NCI-H1930 (cell line): ENCODE measurements around the gene TRIAP1.

ENCODE experiments used
- DNase-seq, 2 experiments: peaks; one replicate each; lab custom pipeline; 2025; lab: John Stamatoyannopoulos, UW

The TRIAP1 gene

DNA sequence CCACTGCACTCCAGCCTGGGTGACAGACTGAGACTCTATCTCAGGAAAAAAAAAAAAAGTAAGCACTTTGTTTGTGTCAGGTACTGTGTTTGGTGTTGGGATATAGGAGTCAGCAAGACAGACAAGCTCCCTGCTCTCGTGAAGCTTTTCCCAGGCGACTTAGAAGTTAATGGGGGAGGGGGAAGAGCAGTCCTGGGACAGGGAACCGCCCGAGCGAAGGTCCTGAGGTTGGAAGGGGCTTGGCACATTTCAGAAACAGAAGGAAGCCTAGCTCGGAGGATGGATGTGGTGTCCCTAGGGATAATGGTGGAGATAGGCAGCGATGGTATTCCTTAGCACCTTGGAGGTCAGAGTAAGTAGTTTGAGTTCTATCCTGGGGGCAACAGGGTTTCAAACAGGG lies 16.8 kb downstream of the TRIAP1 start:
- no peak for DNase-seq

DNA sequence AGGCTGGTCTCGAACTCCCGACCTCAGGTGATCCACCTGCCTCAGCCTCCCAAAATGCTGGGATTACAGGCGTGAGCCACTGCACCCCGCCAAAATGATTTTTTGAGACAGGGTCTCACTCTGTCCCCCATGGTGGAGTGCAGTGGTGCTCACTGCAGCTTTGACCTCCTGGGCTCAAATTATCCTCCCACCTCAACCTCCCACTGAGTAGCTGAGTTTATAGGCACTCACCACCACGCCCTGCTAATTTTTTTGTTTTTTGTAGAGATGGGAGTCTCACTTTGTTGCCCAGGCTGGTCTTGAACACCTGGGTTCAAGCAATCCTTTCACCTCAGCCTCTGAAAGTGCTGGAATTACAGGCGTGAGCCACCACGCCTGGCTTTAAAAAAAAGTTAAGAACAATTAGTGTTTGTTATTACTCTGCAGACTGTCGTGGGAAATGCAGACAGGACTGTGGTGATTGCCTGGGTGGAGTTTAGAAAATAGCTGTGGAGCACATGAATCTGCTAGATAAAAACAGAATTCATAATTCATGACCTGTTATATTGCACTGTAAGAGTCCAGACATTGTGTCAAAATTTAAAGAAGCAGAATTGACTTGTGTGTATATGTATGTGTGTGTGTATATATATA lies 17.5 kb downstream of the TRIAP1 start:
- DNase-seq: no peak

DNA sequence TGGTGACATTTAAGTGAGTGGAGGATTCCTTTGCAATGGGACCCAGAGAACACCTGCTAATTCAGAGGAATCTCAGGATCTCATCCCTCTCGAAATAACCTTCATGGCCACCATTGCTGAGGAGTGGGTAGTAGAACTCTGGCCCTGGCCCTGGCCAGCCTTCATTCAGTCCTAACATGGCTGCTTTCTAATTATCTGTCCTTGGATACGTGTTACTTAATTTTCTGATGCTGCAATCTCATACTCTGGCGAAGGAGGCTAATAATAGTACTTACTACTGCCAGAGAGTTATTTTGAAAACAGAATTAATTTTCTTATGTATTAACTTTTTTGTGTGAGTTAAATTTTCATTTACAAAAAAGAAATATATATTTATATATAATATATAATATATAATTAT lies 20.4 kb downstream of the TRIAP1 start:
- DNase-seq: no peak

DNA sequence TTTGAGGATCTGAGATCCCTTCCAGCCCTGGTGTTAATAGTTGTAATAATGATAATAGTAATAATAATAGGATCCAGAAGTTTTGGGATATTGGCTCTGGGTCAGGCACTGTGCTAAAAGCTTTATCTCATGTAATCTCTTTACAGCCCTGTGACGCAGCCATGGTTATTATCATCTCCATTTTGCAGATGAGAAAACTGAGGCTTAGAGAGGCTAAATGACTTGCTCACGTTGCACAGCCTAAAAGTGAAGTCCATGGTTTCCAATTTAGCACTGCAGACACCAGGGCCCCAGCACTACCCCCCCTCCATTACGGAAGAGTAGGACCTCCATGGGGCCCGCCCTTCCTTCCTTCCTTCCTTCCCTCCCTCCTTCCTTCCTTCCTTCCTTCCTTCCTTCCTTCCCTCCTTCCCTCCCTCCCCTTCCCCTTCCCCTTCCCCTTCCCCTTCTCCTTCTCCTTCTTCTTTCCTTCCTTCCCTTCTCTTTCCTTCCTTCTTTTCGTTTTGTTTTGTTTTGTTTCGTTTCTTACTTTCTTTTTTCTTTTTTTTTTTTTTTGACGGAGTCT lies 23.2 kb downstream of the TRIAP1 start:
- DNase-seq: no peak

DNA sequence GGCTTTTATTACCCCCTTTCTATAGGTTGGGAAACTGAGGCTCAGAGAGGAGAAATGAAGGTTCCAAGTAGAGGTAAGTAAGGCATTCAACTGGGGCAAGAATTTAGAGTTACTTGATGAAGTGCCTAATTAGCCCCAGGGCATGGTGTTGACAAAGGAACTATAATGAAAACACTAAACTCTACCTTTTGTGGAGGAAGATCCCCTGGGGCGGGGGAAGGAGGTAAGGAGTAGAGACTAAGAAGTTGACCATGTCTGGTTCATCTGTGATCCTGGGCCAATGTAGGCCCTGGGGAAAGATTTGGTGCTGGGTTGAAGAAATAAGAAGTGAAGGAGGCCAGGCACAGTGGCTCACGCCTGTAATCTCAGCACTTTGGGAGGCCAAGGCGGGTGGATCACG lies 24.5 kb downstream of the TRIAP1 start:
- DNase-seq: no peak

DNA sequence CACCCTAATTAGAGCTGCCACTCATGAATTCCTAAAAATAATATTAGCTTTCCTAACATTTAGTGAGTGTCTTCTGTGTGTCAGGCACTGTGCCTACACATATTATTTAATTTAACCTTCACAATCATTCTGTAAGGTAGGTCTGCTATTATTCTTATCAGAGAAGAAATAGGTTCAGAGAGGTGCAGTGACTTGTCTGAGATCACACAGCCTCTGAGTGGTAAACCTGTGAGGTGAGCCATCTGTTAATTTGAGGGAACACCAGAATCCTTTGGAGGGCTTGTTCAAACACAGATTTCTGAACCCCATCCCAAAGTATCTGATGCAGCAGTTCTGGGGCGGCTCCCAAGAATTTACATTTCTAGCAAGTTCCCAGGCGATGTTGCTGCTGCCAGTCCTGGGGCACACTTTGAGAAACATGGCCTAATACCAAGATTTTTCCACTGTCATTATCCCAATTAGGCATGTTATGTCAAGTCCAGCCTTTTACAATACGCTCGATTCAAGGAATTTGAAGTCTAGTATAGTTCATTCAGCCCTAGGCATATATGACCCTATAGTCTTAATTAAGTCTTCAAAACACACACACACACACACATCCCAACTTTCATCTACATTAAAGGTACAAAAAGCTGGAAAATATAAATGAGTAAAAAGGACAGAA lies 28.1 kb downstream of the TRIAP1 start:
- no peak for DNase-seq

DNA sequence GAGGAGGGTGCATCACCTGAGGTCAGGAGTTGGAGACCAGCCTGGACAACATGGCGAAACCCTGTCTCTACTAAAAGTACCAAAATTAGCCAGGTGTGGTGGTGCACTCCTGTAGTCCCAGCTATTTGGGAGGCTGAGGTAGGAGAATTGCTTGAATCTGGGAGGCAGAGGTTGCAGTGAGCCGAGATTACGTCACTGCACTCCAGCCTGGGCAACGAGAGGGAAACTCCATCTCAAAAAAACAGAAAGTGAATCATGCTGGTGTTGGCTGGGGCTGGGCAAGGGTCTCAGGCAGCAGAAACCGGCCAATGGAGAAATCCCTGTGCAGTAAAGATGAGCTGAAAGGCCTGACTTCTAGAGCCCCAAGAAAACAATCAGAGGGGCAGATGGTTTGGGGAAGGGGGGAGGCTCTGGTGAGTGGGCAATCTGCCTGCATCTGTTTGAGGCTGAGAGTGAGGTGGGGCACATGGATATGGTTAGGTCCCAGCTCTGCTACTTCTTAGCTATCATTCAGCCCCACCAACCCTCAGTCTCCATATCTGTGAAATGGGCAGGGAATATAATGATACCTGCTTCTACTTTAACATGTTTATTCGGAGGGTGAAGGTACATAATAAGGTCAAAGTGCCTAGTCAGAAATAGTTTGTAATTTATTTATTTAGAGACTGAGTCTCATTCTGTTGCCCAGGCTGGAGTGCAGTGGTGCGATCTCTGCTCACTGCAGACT lies 29.5 kb downstream of the TRIAP1 start:
- no peak for DNase-seq

DNA sequence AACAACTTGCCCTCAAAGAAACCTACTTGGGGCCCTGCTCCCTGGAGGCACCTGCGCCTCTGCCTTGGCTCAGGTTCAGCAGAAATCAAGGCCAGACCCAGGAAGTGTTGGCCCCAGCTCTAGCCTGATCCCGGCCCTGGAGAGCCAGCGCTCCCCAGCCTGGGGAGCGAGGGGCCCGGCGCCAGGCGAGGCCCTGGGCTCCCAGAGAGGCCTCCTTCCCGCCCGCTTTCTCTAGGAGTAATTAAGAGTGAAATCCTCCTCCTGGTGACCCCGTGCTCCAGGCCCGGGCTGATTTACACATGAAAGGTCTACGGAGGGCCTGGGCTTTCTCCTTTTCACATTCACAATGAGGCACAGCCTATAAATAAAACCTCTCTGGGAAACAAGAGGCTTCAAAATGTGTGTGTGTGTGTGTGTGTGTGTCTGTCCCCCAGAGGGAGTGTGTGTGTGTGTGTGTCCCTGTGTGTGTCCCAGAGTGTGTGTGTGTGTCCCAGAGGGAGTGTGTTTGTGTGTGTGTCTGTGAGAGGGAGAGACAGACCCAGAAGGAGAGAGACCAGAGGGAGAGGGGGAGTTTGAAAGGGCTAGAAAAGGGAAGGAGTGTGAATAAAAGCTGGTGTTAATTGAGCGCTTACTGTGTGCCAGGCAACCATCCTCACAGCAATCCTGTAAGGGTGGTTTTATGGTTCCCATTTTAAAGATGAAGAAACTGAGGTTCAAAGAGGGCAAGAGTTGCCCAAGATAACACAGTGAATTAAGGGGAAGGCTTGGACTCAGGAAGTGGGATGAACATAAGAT lies 32.1 kb downstream of the TRIAP1 start:
- DNase-seq: no peak

DNA sequence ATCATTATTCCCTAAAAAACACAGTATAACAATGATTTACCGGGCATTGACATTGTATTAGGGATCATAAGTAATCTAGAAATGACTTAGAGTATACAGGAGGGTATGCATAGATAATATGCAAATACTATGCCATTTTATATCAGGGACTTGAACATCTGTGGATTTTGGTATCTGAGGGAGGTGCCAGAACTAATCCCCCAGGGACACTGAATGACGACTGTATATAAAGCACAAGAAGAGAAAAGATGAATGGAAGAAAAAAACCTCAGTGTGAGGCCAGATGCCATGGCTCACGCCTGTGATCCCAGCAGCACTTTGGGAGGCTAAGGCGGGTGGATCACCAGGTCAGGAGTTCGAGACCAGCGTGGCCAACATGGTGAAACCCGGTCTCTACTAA lies 33.8 kb downstream of the TRIAP1 start:
- DNase-seq: no peak

DNA sequence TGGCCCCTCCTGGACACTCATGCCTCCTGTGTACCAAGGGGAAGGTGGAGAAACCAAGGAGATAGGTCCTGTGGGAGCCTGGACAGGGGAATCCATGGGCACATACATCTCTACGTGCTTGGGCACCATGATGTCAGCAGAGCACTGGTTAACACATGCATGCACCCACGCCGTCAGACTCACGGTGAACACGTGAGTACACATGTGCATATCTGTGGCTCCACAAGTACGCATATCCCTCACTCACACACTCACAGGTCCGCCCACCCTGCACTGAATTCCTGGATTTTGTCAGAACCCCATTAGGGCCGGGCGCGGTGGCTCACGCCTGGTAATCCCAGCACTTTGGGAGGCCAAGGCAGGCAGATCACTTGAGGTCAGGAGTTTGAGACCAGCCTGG lies 37.4 kb downstream of the TRIAP1 start:
- DNase-seq: no peak

DNA sequence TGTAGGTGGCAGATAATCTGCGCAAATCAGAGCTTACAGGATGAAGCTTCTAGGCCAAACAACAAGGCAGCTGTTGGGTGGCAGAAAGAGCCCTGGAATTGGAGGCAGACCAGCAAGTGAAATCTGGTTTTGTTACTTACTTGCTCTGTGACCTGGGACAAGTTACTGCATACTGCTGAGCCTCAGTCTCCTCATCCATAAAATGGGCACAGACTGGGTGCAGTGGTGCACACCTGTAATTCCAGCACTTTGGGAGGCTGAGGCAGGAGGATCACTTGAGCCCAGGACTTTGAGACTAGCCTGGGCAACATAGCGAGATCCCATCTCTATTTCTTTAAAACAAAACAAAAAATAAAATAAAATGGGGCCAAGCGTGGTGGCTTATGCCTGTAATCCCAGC lies 39.6 kb downstream of the TRIAP1 start:
- no peak for DNase-seq

DNA sequence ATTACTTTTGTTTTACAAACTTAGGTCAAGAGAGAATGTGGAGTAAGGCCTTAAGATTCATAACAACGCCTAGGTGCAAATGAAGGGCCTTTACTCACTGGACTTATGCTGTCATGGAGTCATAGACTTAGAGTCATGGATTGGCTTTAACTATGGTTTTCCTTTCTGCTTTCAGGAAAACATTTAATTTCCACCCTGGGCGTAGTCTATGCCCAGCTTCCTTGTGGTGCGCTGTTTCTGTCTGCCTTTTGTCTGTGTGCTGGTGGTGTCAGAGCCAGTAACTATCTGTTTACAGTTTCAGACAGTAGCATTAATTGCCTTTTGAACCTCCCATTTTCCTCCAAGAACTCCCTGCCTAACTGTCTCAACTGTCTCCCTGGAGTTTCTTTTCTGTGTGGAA lies 40.1 kb downstream of the TRIAP1 start:
- no peak for DNase-seq

DNA sequence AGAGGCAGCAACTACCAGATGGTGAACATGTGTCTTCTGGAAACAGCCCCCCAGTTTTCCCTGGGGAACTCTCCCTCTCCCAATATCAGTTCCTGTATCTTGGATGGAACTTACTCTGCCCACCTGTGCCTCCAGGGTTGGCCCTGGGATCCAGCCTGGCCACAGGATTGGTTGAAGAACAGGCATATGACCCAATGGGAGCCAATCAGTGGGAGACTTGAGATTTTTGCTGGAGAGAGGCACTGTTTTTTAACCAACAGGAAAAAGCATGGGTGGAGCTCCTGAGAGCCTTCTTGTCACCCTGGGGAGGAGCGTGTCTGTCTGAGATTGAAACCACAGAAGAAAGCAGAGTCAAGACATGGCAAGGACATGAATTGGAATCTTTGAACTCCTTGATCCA lies 41.9 kb downstream of the TRIAP1 start:
- no peak for DNase-seq

DNA sequence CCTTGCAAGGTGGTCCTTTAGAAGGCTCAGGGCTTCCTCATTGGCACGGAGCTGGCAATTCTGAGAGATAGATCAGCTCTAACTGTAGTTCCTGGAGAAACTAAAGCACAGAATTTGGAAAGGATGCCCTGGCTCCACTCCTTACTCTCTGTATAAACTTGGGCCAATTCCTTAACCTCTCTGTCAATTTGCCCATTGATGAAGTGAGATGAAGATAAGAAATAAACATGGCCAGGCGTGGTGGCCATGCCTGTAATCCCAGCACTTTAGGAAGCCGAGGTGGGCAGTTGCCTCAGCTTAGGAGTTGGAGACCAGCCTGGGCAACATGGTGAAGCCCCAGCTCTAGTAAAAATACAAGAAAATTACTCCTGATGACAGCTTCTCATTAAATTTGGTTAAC lies 42.3 kb downstream of the TRIAP1 start:
- DNase-seq: no peak

DNA sequence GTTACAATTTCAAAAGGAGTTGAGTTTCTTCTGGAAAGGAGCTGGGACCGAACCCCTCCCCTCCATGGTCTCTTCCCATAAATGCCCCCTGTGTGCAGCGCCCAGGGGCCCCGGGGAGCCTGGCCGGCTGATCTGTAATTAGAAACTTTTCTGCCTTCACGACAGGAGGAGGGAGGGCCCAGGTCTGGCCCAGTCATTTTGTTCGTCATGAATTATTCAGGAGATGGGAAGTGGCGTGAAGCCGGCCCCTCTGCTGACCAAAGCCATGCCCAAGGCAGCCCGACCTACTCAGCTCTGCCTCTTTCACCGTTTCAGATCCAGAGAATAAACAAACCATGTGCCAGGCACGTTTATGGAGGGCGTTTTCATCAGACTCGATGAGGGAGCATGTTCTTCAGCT lies 44.0 kb downstream of the TRIAP1 start:
- DNase-seq: no peak

DNA sequence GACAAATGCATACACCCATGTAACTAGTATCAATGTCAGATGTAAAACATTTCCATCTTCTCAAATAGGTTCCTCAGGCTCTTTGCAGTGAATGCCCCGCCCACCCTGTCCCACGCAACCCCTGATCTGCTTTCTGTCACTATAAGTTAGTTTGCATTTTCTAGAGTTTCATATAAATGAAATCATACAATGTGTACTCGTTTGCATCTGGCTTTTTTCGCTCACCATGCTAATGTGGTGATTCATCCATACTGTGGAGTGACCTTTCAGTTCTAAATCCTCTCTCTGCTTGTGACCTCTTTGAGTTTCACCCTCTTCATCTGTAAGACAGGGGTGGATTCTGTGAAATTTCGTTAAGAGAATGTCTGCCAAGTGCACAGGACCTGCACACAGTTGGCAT lies 46.7 kb downstream of the TRIAP1 start:
- no peak for DNase-seq

DNA sequence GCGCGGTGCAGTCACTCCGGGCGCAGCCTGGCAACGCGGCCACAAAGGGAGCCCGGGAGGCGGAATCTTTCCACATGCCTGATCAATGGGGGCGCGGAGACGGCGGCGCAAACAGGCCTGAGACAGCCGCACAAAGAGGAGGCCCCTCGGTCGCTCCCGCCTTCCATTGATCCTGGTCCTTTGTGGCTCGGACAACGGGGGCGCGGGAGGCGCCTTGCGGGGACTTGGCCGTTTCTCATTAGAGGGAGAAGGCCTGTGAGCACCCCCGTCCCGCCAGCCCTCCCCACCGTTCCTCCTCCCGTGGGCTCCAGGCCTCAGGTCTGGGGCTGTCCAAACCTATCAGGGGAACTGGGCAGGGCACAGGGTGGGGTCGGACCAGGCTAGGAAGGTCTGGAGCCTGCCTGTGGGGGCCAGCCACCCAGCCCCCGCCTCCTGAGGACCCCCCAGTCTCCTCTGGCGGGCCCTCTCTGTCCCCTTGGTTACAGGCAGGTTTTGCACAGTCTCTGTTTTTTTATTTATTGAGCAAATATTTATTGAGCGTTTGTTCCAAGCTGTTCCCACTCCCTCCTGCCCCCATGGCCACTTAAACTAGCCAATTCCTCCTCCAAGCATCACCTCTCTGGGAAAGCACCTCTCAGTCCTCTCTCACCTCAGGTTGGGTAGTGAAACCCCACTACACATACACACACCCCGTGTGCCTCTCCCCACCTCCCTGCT lies 48.2 kb downstream of the TRIAP1 start:
- DNase-seq: peak; percentile 11 to 16

DNA sequence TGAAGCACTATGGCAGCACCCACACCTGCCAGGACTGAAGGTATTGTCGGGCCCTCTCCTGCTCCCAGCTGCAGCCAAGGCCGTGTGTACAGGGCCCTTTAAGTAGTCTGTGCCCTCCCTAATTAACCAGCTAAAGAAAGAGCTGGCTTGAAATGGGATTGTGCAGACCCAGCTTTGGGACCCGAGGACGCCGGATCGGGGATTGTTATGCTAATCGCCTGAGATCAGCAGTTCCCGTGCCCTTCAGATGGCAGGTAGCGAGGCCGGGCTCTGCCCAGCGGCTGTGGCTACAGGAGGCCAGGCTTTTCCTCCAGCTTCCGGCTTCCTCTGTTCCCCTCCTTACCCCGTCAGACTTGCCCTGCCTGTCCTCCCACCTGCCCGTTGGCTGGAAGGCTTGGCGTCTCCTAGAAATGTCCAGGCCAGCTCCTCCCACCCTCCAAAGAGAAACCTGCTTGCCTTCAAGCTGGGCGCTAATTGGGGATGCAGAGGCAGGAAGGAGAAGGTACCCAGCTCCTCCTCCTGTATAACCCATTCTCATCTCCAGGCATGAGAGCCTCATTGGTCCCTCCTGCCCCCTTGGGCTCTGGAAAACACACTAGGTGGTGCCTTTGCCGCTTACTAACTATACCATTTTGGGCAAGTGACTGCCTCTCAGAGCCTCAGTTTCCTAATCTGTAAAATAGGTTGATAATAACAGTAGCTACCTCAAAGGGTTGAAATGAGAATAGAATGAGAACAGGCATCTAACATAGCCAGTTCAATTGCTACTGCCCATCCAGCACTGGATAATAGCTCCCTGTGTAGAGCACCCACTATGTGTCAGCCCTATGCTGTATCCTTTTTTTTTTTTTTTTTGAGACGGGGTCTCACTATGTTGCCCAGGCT lies 51.5 kb downstream of the TRIAP1 start:
- no peak for DNase-seq
